Sigmoid colon (tissue), 4 donors: ENCODE data around the gene CNGA2.

ENCODE experiments used
- EP300 ChIP-seq, 4 donors: sonication (generic); formaldehyde crosslinking; IDR thresholded peaks; one replicate each; pipeline ENCODE4 v1.6.1; 2017; ENCODE audit warnings: antibody characterized with exemption in 4 of 4
- POLR2A ChIP-seq, 2 donors: fragments of 450-650 bp; IDR thresholded peaks; one replicate each; pipeline ENCODE4 v1.6.1; 2016; ENCODE audit warnings: antibody characterized with exemption in 2 of 2, mild to moderate bottlenecking in 2 of 2, moderate library complexity in 2 of 2
- POLR2AphosphoS5 ChIP-seq, 4 donors: sonication (generic); formaldehyde crosslinking; IDR thresholded peaks; one replicate each; pipeline ENCODE4 v1.6.1; 2017; ENCODE audit warnings: antibody characterized with exemption in 4 of 4
- TF ChIP-seq, protein P1 (sequence below), 4 experiments: fragments of 450-650 bp in 3 of 4; fragments of 200-600 bp in 1 of 4; IDR thresholded peaks; one replicate each; pipeline ENCODE4 v1.5.1; 2016 to 2019; ENCODE audit warnings: antibody characterized with exemption in 4 of 4, mild to moderate bottlenecking in 3 of 4, moderate library complexity in 2 of 4

DNA sequence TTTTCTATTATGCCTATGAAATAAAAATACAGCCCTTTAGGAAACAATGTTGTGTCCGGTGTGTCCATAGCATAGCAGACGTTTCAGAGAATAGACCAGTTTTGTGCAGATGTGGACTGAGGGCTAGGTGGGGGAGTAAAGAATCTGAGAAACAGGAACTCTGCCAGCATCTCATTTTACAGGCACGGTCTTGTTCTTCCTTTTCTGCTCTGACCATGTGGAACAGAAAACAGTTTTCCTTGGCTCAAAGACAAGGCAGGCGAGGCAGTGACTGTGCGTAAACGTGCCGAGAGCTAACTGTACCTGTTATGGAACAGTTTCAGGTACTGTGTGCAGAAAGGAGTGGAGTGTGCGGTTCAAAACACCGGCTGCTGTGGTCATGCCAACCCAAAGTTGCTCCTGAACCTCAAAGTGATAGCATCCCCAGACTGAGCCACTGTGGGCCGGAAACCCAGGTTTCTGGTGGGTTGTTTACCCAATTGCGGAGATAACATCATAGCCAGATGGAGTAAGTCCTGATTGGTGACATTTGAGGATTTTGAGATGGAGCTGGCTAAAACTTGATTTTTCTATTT is 20.2 kb downstream of the CNGA2 start:
- TF ChIP-seq, protein P1, sequence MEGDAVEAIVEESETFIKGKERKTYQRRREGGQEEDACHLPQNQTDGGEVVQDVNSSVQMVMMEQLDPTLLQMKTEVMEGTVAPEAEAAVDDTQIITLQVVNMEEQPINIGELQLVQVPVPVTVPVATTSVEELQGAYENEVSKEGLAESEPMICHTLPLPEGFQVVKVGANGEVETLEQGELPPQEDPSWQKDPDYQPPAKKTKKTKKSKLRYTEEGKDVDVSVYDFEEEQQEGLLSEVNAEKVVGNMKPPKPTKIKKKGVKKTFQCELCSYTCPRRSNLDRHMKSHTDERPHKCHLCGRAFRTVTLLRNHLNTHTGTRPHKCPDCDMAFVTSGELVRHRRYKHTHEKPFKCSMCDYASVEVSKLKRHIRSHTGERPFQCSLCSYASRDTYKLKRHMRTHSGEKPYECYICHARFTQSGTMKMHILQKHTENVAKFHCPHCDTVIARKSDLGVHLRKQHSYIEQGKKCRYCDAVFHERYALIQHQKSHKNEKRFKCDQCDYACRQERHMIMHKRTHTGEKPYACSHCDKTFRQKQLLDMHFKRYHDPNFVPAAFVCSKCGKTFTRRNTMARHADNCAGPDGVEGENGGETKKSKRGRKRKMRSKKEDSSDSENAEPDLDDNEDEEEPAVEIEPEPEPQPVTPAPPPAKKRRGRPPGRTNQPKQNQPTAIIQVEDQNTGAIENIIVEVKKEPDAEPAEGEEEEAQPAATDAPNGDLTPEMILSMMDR (IDR thresholded peaks at IDR 0.05), result no peak
- no peak for TF ChIP-seq POLR2AphosphoS5 (IDR thresholded peaks at IDR 0.05)
- no peak for TF ChIP-seq POLR2A (IDR thresholded peaks at IDR 0.05)
- TF ChIP-seq EP300 (IDR thresholded peaks at IDR 0.05), result no peak
